ENCODE data around the gene CLMN. TPM values are rescaled to one million over a fixed set of nuclear protein-coding genes. Genes with fewer than 3 reads are reported as not detected.

The CLMN gene
- total RNA-seq, 1 experiment from 2014 or later: 111 TPM

GRCh38 chr14:95196826-95197545, 122.7 kb downstream of the CLMN start:
- H3K27ac Mint-ChIP-seq (ENCODE audit: unreplicated experiment): peak overlapping the region; percentile 12
- no peaks in the 10 kb centered on the region for H3K9me3 Mint-ChIP-seq (ENCODE audit: low read depth, unreplicated experiment)
- TF ChIP-seq CTCF (IDR thresholded peaks at IDR 0.05; ENCODE audit: unreplicated experiment): no peak
- CTCF ChIA-PET: interaction anchor here (0.7 to 1.5 kb wide), 4 partner anchors 13 to 256 kb away, joined by 3 to 5 read pairs (median 4); no protein-coding TSS in a partner anchor
- peaks cover 15% of the 10 kb centered on the region for H3K4me1 Mint-ChIP-seq (ENCODE audit: low read depth, unreplicated experiment)
- intact Hi-C loops (cut with micrococcal nuclease; ENCODE audit: unreplicated experiment): loop anchor here (5.0 to 10.0 kb wide), 2 partner anchors 50 to 118 kb away; partner anchors contain the start of gene CLMN
- BruUV-seq (replicated peaks): no TSS peak
- DNase-seq: no peak
- H3K4me3 Mint-ChIP-seq (ENCODE audit: low read depth, unreplicated experiment): peak overlapping the region; percentile 11
- H3K27me3 Mint-ChIP-seq (ENCODE audit: unreplicated experiment): no peaks in the 10 kb centered on the region
- peaks cover 25% of the 10 kb centered on the region for H3K36me3 Mint-ChIP-seq (ENCODE audit: insufficient read depth, unreplicated experiment)

- H3K27ac Mint-ChIP-seq (ENCODE audit: unreplicated experiment): no peak overlapping the region
- no TSS peak for BruUV-seq (replicated peaks)
These were observed 123.4 kb downstream of the CLMN start for GRCh38 chr14:95196268-95196667.

GRCh38 chr14:95195031-95195430, 124.7 kb downstream of the CLMN start:
- BruUV-seq (replicated peaks): no TSS peak
- CTCF ChIA-PET: no interaction called here
- Mint-ChIP-seq H3K27me3 (ENCODE audit: unreplicated experiment) (no peaks in the 10 kb centered on the region), H3K9me3 (ENCODE audit: low read depth, unreplicated experiment) (no peaks in the 10 kb centered on the region), H3K4me1 (ENCODE audit: low read depth, unreplicated experiment) (peaks cover 15% of the 10 kb centered on the region), H3K27ac (ENCODE audit: unreplicated experiment) (no peak overlapping the region), H3K4me3 (ENCODE audit: low read depth, unreplicated experiment) (no peak overlapping the region), H3K36me3 (ENCODE audit: insufficient read depth, unreplicated experiment) (peaks cover 35% of the 10 kb centered on the region)
- TF ChIP-seq CTCF (IDR thresholded peaks at IDR 0.05; ENCODE audit: unreplicated experiment): no peak
- intact Hi-C loops (cut with micrococcal nuclease; ENCODE audit: unreplicated experiment): loop anchor here (5.0 to 10.0 kb wide), 2 partner anchors 52 to 120 kb away; partner anchors contain the start of gene CLMN
- DNase-seq: no peak

More at GRCh38 chr14:95196268-95196667, 123.4 kb downstream of the CLMN start:
- H3K27me3 Mint-ChIP-seq (ENCODE audit: unreplicated experiment): no peaks in the 10 kb centered on the region
- H3K9me3 Mint-ChIP-seq (ENCODE audit: low read depth, unreplicated experiment): no peaks in the 10 kb centered on the region
- peaks cover 32% of the 10 kb centered on the region for H3K36me3 Mint-ChIP-seq (ENCODE audit: insufficient read depth, unreplicated experiment)
- TF ChIP-seq CTCF (IDR thresholded peaks at IDR 0.05; ENCODE audit: unreplicated experiment): no peak
- peaks cover 15% of the 10 kb centered on the region for H3K4me1 Mint-ChIP-seq (ENCODE audit: low read depth, unreplicated experiment)
- H3K4me3 Mint-ChIP-seq (ENCODE audit: low read depth, unreplicated experiment): no peak overlapping the region
- intact Hi-C loops (cut with micrococcal nuclease; ENCODE audit: unreplicated experiment): loop anchor here (5.0 to 10.0 kb wide), 2 partner anchors 51 to 119 kb away; partner anchors contain the start of gene CLMN
- CTCF ChIA-PET: no interaction called here
- no peak for DNase-seq

- no TSS peak for BruUV-seq (replicated peaks)
- CTCF ChIA-PET: no interaction called here
- no peak for TF ChIP-seq CTCF (IDR thresholded peaks at IDR 0.05; ENCODE audit: unreplicated experiment)
- H3K4me1 Mint-ChIP-seq (ENCODE audit: low read depth, unreplicated experiment): peaks cover 15% of the 10 kb centered on the region
- H3K4me3 Mint-ChIP-seq (ENCODE audit: low read depth, unreplicated experiment): no peak overlapping the region
- no peaks in the 10 kb centered on the region for H3K27me3 Mint-ChIP-seq (ENCODE audit: unreplicated experiment)
- H3K27ac Mint-ChIP-seq (ENCODE audit: unreplicated experiment): no peak overlapping the region
- no peak for DNase-seq
- H3K9me3 Mint-ChIP-seq (ENCODE audit: low read depth, unreplicated experiment): no peaks in the 10 kb centered on the region
- intact Hi-C loops (cut with micrococcal nuclease; ENCODE audit: unreplicated experiment): loop anchor here (10.0 kb wide), 1 partner anchor 122 kb away; the partner anchor contains the start of gene CLMN
- H3K36me3 Mint-ChIP-seq (ENCODE audit: insufficient read depth, unreplicated experiment): peaks cover 44% of the 10 kb centered on the region
These were observed 126.6 kb downstream of the CLMN start for GRCh38 chr14:95193081-95193480.

All from Calu3 (cell line).